RWPE1 (cell line): Measurements from ENCODE around the gene BLTP2.

ENCODE experiments used
- CTCF ChIA-PET: fragments of 350-600 bp; sonication (Branson Sonifier 250); formaldehyde crosslinking; extraction: SDS; loops from one replicate; lab custom pipeline; 2021; lab: Yijun Ruan, JAX
- POLR2A ChIA-PET: fragments of 400-600 bp; formaldehyde crosslinking; extraction: SDS; loops from one replicate; lab custom pipeline; 2020; ENCODE audit warnings: antibody characterized with exemption; ENCODE audit not compliant: low non-redundant PET; lab: Yijun Ruan, JAX
- DNase-seq: peaks from one replicate; pipeline ENCODE4 v3.0.0; 2012; ENCODE audit warnings: low spot score
- H3K27ac ChIP-seq: fragments of 450-650 bp; 2 replicates; pipeline ENCODE4 v1.5.1; 2017
- CTCF ChIP-seq: fragments of 450-650 bp; conservative IDR thresholded peaks from 2 replicates; pipeline ENCODE4 v1.5.1; 2017; ENCODE audit warnings: low read depth, mild to moderate bottlenecking

Gene BLTP2

GRCh38 chr17:28643983-28644786, 773 bp downstream of the BLTP2 start:
- peak; percentile 57 for DNase-seq
- H3K27ac ChIP-seq = peak overlapping the region; percentile 75
- peak; percentile 59 for TF ChIP-seq CTCF
- ChIA-PET CTCF (interaction anchor here (0.6 to 1.3 kb wide), 3 partner anchors 32 to 1822 kb away, joined by 3 to 5 read pairs (median 4); no protein-coding TSS in a partner anchor), POLR2A (interaction anchor here (0.6 to 2.2 kb wide), 4 partner anchors 10 to 170 kb away, joined by 3 to 7 read pairs (median 4); partner anchors contain the start of genes RPL23A, SDF2 and SUPT6H)

- POLR2A ChIA-PET = no interaction called here
- H3K27ac ChIP-seq = no peak overlapping the region
- CTCF ChIA-PET = no interaction called here
- no peak for DNase-seq
- TF ChIP-seq CTCF = no peak
Measured at GRCh38 chr17:28641579-28641978, 3.4 kb downstream of the BLTP2 start.

GRCh38 chr17:28635506-28635905, 9.5 kb downstream of the BLTP2 start:
- CTCF ChIA-PET = no interaction called here
- no peak for TF ChIP-seq CTCF

GRCh38 chr17:28634206-28634865, 10.6 kb downstream of the BLTP2 start:
- no peak for TF ChIP-seq CTCF
- ChIA-PET POLR2A (interaction anchor here (1.2 kb wide), 1 partner anchor 10 kb away, joined by 7 read pairs; the partner anchor contains the start of gene BLTP2), CTCF (interaction anchor here (0.6 kb wide), 1 partner anchor 296 kb away, joined by 3 read pairs; no protein-coding TSS in a partner anchor)
- H3K27ac ChIP-seq = no peak overlapping the region
- no peak for DNase-seq

More at GRCh38 chr17:28635506-28635905, 9.5 kb downstream of the BLTP2 start:
- no peak overlapping the region for H3K27ac ChIP-seq
- POLR2A ChIA-PET = no interaction called here
- DNase-seq = no peak

- POLR2A ChIA-PET = no interaction called here
Measured at GRCh38 chr17:28626818-28627217, 18.1 kb downstream of the BLTP2 start.

More at GRCh38 chr17:28626818-28627217, 18.1 kb downstream of the BLTP2 start:
- TF ChIP-seq CTCF = no peak
- CTCF ChIA-PET = no interaction called here
- no peak overlapping the region for H3K27ac ChIP-seq
- no peak for DNase-seq
